ENCODE measurements around the gene RBFOX2.

Gene RBFOX2

DNA sequence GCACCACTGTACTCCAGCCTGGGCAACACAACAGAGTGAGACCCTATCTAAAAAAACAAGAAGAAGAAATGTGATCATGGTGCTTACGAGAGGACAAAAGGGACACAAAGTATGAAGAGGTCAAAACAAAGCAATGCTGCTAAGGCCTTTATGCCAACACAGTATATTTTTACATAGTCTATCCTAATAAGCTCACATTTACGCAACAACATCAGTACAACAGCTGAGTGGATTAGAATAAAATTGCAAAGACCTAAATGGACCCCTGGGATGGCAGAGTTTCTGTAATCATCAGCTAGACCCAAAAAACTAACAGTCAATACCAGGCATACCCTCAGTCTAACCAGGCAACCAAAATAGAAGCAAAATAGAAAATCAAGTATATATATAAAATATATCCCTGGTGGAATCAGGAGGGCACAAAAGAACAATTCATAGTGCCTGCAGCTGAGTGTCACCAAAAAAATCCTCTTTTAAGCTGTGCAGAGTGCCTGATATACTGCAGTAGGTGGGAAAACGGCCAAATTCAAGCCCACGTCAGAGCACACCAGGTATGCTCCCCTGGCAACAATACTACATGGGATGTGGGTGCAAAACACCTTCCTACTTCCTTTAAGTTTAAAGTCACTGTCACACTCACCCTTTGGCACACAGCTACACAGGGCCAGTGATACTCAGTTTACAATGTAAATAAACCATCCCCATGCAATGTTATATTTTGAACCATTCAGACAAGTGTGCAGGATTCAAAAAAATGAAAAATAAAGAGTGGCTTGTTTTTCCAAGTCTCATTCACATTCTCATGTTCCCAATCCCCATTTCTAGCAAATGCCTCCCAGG is 57.8 kb downstream of the RBFOX2 start:
- DNase-seq = no peak

GRCh38 chr22:35967046-35967397 is 61.6 kb downstream of the RBFOX2 start:
- no peak for DNase-seq

GRCh38 chr22:35966314-35967045 is 62.1 kb downstream of the RBFOX2 start:
- DNase-seq = no peak

DNA sequence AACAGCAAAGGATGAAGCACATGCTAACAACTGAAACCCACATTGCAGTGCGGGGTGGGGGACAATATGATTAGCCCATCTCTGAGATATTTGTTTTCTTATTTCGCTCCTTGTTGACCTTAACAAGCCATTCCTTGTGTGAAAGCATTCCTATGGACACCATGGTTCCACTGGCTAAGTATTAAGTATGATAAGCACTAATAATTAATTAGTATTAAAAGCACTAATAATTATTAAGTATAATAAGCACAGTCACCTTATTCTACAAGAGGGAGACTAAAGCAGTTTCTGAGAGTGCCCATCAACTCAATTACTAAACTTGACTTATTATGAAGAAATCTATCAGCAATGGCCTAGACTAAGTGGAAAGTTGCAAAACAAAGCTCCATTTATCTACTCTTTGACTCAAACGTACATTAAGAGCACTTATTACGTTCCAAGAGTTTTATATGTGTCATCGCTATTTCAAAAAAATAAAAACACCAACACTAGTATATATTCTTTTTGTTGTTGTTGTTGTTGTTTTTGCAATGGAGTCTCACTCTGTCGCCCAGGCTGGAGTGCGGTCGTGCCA is 65.3 kb downstream of the RBFOX2 start:
- no peak for DNase-seq

DNA sequence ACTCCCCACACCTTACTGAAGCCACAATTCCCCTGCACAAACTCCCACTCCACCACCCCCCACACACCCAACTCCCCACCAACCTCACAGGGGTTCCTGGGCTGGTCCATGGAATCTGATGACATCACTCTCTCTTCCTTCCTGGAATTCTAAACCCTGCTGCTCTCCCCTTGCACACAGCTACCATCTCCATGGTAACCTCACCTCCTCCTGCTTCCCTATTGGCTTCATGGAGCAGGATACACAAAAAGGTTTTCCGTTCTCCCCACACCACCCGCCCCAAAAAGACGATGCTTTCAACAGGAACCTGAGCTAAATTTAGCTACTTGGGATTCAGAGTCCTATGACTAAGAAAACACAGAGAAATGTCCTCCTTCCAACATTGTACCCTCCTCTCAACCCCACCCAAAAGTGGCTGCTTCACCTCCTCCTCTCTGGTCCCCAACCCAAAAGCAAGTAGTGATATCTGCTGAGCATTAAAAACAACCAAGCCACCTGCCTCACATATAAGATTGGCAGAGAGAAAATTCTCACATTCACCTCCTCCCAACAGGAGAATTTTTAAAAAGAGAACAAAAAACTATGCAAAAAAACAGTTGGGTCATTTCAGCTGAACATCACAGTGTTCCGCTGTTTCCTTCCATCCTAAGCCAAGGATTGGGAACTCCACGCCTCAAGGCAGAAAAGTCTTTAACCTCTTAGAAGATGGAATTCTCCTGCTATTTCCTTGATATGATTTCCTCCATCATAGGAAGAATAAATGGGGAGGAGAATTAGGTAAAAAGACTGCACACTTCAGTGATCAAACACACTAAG is 66.9 kb downstream of the RBFOX2 start:
- peak; percentile 84 for DNase-seq

DNA sequence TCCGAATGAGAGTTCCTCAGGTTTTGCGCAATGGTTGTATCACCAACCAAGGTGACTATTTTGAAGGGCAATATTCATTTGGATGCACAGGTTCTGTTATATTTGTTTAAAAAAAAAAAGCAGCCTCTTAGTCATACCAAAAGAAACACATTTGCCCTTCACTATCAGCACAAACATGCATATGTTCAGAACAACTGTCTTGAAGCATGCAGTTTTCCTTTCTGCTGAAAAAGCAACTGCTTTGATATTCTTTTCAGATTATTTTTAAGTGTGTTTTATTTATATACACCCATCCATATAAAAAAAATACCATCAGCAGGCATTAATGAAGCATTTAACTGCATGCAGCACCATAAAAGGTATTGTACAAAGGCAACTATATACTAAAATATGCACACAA is 67.8 kb downstream of the RBFOX2 start:
- no peak for DNase-seq

DNA sequence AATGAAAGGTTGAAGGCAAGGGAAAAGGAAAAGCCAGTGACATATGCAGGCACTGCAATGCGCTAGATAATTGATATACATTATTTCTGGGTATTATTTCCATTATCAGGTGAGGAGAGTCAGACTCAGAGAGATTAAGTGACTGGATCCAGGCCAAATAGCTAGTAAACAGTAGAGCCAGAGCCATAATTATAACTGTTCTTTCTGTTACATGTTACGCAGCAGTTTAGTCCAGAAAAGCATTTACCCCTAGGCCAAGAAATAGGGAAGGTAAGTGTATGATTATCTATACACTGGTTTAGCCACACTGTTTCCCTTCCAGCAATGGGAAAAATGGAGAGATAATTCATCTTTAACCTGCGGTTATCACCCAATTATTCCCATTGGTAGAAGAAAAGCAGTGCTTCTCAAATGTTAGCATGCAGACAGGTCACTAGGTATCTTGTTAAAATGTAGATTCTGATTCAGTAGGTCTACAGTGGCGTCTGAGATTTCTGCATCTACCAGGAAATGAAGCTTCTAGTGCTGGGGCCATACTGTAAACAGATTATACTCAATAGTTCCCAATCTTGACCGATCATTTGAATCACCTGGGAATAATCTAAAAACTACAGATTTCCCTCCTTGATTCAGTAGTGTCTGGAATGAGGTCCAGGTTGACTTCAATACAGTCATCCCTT is 69.4 kb downstream of the RBFOX2 start:
- DNase-seq = no peak

- no peak for DNase-seq
Measured at GRCh38 chr22:35958334-35958733, 70.3 kb downstream of the RBFOX2 start.

- no peak for DNase-seq
Measured at GRCh38 chr22:35957589-35957988, 71.0 kb downstream of the RBFOX2 start.

GRCh38 chr22:35956850-35957249 is 71.8 kb downstream of the RBFOX2 start:
- no peak for DNase-seq

- DNase-seq = no peak
Measured at GRCh38 chr22:35955546-35955945, 73.1 kb downstream of the RBFOX2 start.

DNA sequence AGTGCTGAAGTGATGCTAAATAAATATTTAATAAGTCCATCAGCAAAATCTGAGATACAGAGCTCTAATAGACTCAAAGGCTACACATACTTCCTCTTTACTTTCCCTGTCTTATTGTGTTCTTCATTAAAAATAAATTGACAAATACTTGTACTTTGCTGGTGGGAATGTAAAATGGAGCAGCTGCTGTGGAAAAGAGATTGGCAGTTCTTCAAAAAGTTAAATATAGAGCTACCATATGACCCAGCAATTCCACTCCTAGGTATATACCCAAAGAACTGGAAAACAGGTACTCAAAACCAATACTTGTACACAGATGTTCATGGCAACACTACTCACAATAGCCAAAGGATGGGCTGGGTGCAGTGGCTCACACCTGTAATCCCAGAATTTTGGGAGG is 76.0 kb downstream of the RBFOX2 start:
- no peak for DNase-seq

DNA sequence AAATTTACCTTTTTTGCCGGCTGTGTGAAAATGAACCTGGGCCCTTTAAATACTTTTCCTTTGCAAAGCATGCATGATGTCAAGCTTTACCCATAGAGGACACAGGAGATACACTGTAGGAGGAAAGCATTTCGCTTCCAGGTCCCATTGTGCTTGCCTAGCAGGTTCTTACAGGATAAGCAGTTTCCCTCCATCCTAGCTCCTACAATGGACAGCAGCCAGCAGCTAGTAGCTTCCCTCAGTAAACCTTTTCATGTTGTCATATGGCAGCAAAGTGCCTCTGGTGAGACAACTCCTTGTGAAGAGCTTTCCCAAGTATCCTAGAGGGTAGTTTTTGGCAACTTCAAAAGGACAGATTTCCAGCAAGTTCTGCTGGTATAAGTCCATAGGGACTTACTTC is 78.4 kb downstream of the RBFOX2 start:
- DNase-seq = no peak

DNA sequence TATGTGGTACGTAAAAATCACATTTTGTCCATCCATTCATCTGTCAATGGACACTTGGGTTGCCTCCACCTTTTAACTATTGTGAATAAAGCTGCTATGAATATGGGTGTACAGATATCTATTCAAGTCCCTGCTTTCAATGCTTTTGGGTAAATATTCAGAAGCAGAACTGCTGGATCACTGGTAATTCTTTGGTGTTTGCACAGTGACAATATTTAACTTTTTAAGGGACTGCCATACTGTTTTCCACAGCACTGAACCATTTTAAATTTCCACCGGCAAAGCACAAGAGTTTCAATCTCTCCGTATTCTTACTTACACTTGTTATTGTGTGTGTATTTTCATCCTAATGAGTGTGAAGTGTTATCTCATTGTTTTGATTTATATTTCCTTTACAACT is 79.4 kb downstream of the RBFOX2 start:
- DNase-seq = no peak

DNA sequence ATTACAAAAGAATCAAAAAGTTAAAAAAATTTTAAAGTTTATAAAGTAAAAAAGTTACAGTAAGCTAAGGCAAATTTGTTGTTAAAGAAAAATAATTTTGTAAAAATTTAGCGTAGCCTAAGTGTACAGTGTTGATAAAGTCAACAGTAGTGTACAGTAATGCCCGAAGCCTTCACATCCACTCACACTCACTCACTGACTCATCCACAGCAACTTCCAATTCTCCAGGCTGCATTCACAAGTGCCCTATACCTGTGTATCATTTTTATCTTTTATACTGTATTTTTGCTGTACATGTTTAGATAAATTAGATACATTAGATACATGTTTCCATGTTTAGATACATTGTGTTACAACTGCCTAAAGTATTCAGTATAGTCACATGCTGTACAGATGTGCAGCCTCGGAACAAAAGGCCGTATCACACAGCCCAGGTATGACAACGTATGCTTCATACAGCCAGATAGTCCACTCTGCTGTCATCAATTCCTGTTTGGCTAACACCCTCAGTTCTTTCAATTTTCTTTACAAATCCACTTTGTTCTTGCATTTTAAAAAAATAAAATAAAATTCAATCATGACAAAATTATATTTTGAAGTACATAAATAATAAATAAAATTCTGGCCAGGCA is 80.7 kb downstream of the RBFOX2 start:
- DNase-seq = no peak

- DNase-seq = no peak
Measured at GRCh38 chr22:35944458-35944857, 84.2 kb downstream of the RBFOX2 start.

DNA sequence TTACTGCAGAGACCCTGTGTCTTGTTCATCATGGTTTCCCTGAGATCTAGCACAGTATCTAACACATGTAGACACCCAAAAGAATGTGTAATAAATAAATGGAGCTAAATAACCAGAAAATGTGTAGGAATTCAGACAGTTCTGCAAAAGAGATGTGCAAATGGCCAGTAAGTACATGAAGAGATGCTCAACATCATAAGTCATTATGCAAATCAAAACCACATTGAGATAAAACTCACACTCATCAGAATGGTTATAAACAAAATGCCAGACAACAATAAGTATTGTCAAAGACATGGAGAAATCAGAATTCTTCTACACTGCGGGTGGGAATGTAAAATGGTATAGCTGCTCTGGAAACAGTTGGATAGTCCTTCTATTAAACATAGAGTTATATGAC is 88.5 kb downstream of the RBFOX2 start:
- no peak for DNase-seq

GRCh38 chr22:35938226-35938625 is 90.4 kb downstream of the RBFOX2 start:
- DNase-seq = no peak

GRCh38 chr22:35930933-35931332 is 97.7 kb downstream of the RBFOX2 start:
- no peak for DNase-seq

- no peak for DNase-seq
Measured at GRCh38 chr22:35928285-35928798, 100.3 kb downstream of the RBFOX2 start.

DNA sequence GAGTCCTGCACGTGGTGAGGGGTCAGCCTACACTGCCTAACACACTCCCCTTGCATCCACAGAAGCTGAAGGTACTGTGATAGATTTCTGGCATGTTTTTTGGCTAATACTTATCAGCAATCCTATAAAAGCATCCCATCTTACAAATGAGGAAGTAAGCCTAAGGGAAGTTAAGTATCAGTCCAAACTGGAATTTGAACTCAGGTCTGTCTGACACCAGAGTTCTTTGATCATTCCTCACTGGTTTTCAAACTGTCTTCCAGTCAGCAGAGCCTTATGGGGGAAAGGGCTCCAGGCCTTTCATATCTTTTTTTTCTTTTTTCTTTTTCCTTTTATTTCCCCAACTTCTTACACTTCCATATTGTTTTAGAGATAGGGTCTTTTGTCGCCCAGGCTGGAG is 105.6 kb downstream of the RBFOX2 start:
- DNase-seq = no peak

GRCh38 chr22:35921777-35922176 is 106.8 kb downstream of the RBFOX2 start:
- peak; percentile 83 for DNase-seq

Measured in right hindlimb (tissue), 1 donor.